GM12891 (cell line): Measurements from ENCODE around the gene TMPRSS2.

Experiments
- POLR2AphosphoS5 ChIP-seq: IDR thresholded peaks from 2 replicates; pipeline ENCODE4 v1.6.1; 2011; ENCODE audit warnings: low read depth, low read length, control low read depth
- POU2F2 ChIP-seq: IDR thresholded peaks from 2 replicates; pipeline ENCODE4 v1.6.1; 2011; ENCODE audit warnings: low read depth, mild to moderate bottlenecking, control low read depth, low read length, moderate library complexity

DNA sequence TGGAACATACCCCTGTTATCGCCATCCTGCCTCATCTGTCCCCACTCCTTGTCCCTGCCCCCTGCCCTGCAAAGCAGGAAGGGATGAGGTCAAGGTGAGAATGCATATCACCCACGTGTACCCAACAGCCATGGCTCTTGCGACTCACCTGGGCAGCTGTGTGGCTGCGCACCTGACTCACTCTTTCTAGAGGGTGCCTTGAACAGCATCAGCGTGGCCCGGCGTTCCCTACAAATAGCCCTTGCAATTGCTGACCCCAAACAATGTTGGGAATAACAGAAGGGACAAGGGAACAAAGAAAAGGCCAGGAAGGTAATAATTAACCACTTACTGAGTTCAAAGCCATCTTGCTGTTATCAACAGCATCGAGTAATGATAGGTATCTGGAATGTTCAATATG, 10.2 kb downstream of the TMPRSS2 start:
- TF ChIP-seq POU2F2 (no peak), POLR2AphosphoS5 (no peak)
